AG08395 (cell line): ENCODE measurements around the gene PRSS3.
"Not testable (repeated sequence)": the region's sequence is repeated elsewhere in the genome, so short reads cannot be mapped to it uniquely, and the experiment has no call there.

Experiments used
- DNase-seq: peaks from one replicate; pipeline ENCODE4 v3.0.0; 2012; ENCODE audit warnings: mixed read lengths, low spot score

Gene PRSS3

GRCh38 chr9:33818167-33818846 lies 22.9 kb downstream of the PRSS3 start:
- peak; percentile 18 for DNase-seq

GRCh38 chr9:33818847-33819500 lies 23.6 kb downstream of the PRSS3 start:
- DNase-seq = peak; percentile 55

- no peak for DNase-seq
These were observed 24.9 kb downstream of the PRSS3 start for GRCh38 chr9:33820231-33820745.

GRCh38 chr9:33823801-33824200 lies 28.4 kb downstream of the PRSS3 start:
- no peak for DNase-seq

- DNase-seq = not testable (repeated sequence)
These were observed 31.9 kb downstream of the PRSS3 start for GRCh38 chr9:33827285-33827684.

- DNase-seq = not testable (repeated sequence)
These were observed 34.4 kb downstream of the PRSS3 start for GRCh38 chr9:33829641-33830230.

GRCh38 chr9:33835625-33836260 lies 40.4 kb downstream of the PRSS3 start:
- DNase-seq = no peak

GRCh38 chr9:33836261-33836660 lies 40.9 kb downstream of the PRSS3 start:
- DNase-seq = peak; percentile 52

- no peak for DNase-seq
These were observed 41.8 kb downstream of the PRSS3 start for GRCh38 chr9:33837138-33837537.

GRCh38 chr9:33840381-33840780 lies 45.0 kb downstream of the PRSS3 start:
- DNase-seq = no peak

- DNase-seq = no peak
These were observed 48.1 kb downstream of the PRSS3 start for GRCh38 chr9:33843312-33843961.

GRCh38 chr9:33846231-33846630 lies 50.9 kb downstream of the PRSS3 start:
- DNase-seq = no peak

- not testable (repeated sequence) for DNase-seq
These were observed 52.5 kb downstream of the PRSS3 start for GRCh38 chr9:33847894-33848205.
